SK-N-SH treated with all-trans-retinoic acid at 6 μM for 48 hours (cell line): ENCODE measurements around the gene ITM2C.

ENCODE experiments used
- ATAC-seq: fragments of 200-7000 bp; cut with Tn5 transposase; 3 replicates; pipeline ENCODE4 v1.9.1; 2020; ENCODE audit warnings: mild to moderate bottlenecking, moderate library complexity
- ARNTL ChIP-seq: fragments of 450-650 bp; formaldehyde crosslinking; IDR thresholded peaks from 2 replicates; pipeline ENCODE4 v1.5.0; 2020; ENCODE audit warnings: low read depth, mild to moderate bottlenecking, moderate library complexity, borderline replicate concordance
- BACH2 ChIP-seq: fragments of 250-450 bp; sonication (Bioruptor Pico); IDR thresholded peaks from 2 replicates; pipeline ENCODE4 v1.9.0; 2021; ENCODE audit warnings: mild to moderate bottlenecking, borderline replicate concordance
- CREB5 ChIP-seq: fragments of 250-450 bp; sonication (Bioruptor Pico); IDR thresholded peaks from 2 replicates; pipeline ENCODE4 v1.5.1; 2020; ENCODE audit warnings: low read depth, mild to moderate bottlenecking, moderate library complexity
- CSDC2 ChIP-seq: fragments of 250-450 bp; sonication (Bioruptor Pico); IDR thresholded peaks from 2 replicates; pipeline ENCODE4 v1.5.0; 2020; ENCODE audit warnings: mild to moderate bottlenecking, moderate library complexity
- ESRRG ChIP-seq: fragments of 250-450 bp; sonication (Bioruptor Pico); IDR thresholded peaks from 2 replicates; pipeline ENCODE4 v1.6.1; 2021; ENCODE audit warnings: mild to moderate bottlenecking
- GLIS3 ChIP-seq: fragments of 250-450 bp; sonication (Bioruptor Pico); IDR thresholded peaks from 2 replicates; pipeline ENCODE4 v1.5.0; 2020; ENCODE audit warnings: mild to moderate bottlenecking, moderate library complexity
- ISL1 ChIP-seq: fragments of 250-450 bp; sonication (Bioruptor Pico); IDR thresholded peaks from 2 replicates; pipeline ENCODE4 v2.1.2; 2022; ENCODE audit warnings: mild to moderate bottlenecking, moderate library complexity
- OSR1 ChIP-seq: fragments of 250-450 bp; sonication (Bioruptor Pico); IDR thresholded peaks from 2 replicates; pipeline ENCODE4 v1.8.0; 2022; ENCODE audit warnings: moderate library complexity, mild to moderate bottlenecking, inconsistent platforms
- PATZ1 ChIP-seq: fragments of 250-450 bp; sonication (Bioruptor Pico); IDR thresholded peaks from 2 replicates; pipeline ENCODE4 v1.8.0; 2020; ENCODE audit warnings: mild to moderate bottlenecking, moderate library complexity, borderline replicate concordance
- PPARA ChIP-seq: fragments of 250-450 bp; sonication (Bioruptor Pico); IDR thresholded peaks from 2 replicates; pipeline ENCODE4 v1.5.0; 2020; ENCODE audit warnings: mild to moderate bottlenecking, borderline replicate concordance
- RARB ChIP-seq: fragments of 250-450 bp; sonication (Bioruptor Pico); IDR thresholded peaks from 2 replicates; pipeline ENCODE4 v1.8.0; 2021; ENCODE audit warnings: mild to moderate bottlenecking, moderate library complexity
- SNAI2 ChIP-seq: fragments of 250-450 bp; sonication (Bioruptor Pico); IDR thresholded peaks from 2 replicates; pipeline ENCODE4 v1.5.0; 2020; ENCODE audit warnings: mild to moderate bottlenecking, moderate library complexity
- TCF4 ChIP-seq: fragments of 250-450 bp; sonication (Bioruptor Pico); IDR thresholded peaks from 2 replicates; pipeline ENCODE4 v1.8.0; 2021; ENCODE audit warnings: mild to moderate bottlenecking, moderate library complexity, borderline replicate concordance
- TOX ChIP-seq: fragments of 250-450 bp; sonication (Bioruptor Pico); IDR thresholded peaks from 2 replicates; pipeline ENCODE4 v1.8.0; 2021; ENCODE audit warnings: mild to moderate bottlenecking, moderate library complexity, borderline replicate concordance
- TSHZ2 ChIP-seq: fragments of 250-450 bp; sonication (Bioruptor Pico); IDR thresholded peaks from 2 replicates; pipeline ENCODE4 v1.5.0; 2020; ENCODE audit warnings: mild to moderate bottlenecking, moderate library complexity
- ZC3H10 ChIP-seq: fragments of 250-450 bp; sonication (Bioruptor Pico); IDR thresholded peaks from 2 replicates; pipeline ENCODE4 v1.5.1; 2021; ENCODE audit warnings: mild to moderate bottlenecking, moderate library complexity
- ZFP3 ChIP-seq: fragments of 250-450 bp; sonication (Bioruptor Pico); IDR thresholded peaks from 2 replicates; pipeline ENCODE4 v1.5.0; 2020; ENCODE audit warnings: mild to moderate bottlenecking, moderate library complexity
- ZFP30 ChIP-seq: fragments of 450-650 bp; formaldehyde crosslinking; IDR thresholded peaks from 2 replicates; pipeline ENCODE4 v1.5.0; 2022; ENCODE audit warnings: mild to moderate bottlenecking, moderate library complexity
- ZNF565 ChIP-seq: fragments of 450-650 bp; formaldehyde crosslinking; conservative IDR thresholded peaks from 2 replicates; pipeline ENCODE4 v1.5.0; 2020; ENCODE audit warnings: low read depth, mild to moderate bottlenecking, moderate library complexity
- ZNF70 ChIP-seq: fragments of 450-650 bp; formaldehyde crosslinking; IDR thresholded peaks from 2 replicates; pipeline ENCODE4 v1.5.0; 2020; ENCODE audit warnings: mild to moderate bottlenecking, moderate library complexity
- ZNF8 ChIP-seq: fragments of 450-650 bp; formaldehyde crosslinking; IDR thresholded peaks from 2 replicates; pipeline ENCODE4 v1.5.0; 2020; ENCODE audit warnings: mild to moderate bottlenecking, moderate library complexity
- TF ChIP-seq, protein P1 (sequence below): fragments of 250-450 bp; sonication (Bioruptor Pico); IDR thresholded peaks from 2 replicates; pipeline ENCODE4 v1.5.1; 2021; ENCODE audit warnings: mild to moderate bottlenecking, moderate library complexity
- TF ChIP-seq, protein P2 (sequence below): fragments of 250-450 bp; sonication (Bioruptor Pico); IDR thresholded peaks from 2 replicates; pipeline ENCODE4 v1.8.0; 2021; ENCODE audit warnings: low read depth, mild to moderate bottlenecking, moderate library complexity, borderline replicate concordance

Gene ITM2C

DNA sequence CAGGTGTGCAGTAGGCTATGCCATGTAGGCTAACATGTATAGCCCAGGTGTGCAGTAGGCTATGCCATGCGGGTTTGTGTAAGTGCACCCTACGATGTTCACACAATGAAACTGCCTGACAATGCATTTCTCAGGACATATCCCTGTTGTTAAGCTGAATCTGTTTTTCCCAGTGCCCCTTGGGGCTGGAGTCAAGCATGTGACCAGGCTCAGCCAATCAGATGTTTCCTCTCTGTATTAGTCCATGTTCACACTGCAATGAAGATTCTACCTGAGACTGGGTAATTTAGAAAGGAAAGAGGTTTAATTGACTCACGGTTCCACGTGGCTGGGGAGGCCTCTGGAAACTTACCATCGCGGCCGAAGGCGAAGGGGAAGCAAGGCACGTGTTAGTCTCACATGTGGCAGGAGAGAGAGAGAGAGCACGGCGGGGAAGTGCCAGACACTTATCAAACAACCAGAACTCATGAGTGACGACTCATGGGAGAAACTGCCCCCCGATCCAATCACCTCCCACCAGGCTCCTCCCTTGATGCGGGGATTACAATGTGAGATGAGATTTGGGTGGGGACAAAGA, 24.2 kb downstream of the ITM2C start:
- no peak for TF ChIP-seq TSHZ2 (CRISPR knock-in tag)
- no peak for TF ChIP-seq ZNF8
- TF ChIP-seq, protein P1, sequence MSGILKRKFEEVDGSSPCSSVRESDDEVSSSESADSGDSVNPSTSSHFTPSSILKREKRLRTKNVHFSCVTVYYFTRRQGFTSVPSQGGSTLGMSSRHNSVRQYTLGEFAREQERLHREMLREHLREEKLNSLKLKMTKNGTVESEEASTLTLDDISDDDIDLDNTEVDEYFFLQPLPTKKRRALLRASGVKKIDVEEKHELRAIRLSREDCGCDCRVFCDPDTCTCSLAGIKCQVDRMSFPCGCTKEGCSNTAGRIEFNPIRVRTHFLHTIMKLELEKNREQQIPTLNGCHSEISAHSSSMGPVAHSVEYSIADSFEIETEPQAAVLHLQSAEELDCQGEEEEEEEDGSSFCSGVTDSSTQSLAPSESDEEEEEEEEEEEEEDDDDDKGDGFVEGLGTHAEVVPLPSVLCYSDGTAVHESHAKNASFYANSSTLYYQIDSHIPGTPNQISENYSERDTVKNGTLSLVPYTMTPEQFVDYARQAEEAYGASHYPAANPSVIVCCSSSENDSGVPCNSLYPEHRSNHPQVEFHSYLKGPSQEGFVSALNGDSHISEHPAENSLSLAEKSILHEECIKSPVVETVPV (CRISPR knock-in tag) = no peak
- no peak for TF ChIP-seq SNAI2 (CRISPR knock-in tag)
- no peak for TF ChIP-seq CREB5 (CRISPR knock-in tag)
- TF ChIP-seq ZNF565 = no peak
- TF ChIP-seq ESRRG (CRISPR knock-in tag) = no peak
- TF ChIP-seq ARNTL = no peak
- TF ChIP-seq ZC3H10 (CRISPR knock-in tag) = no peak
- TF ChIP-seq PPARA = no peak
- TF ChIP-seq GLIS3 (CRISPR knock-in tag) = no peak
- TF ChIP-seq ZFP30 (CRISPR knock-in tag) = no peak
- TF ChIP-seq ZFP3 (CRISPR knock-in tag) = no peak
- no peak for TF ChIP-seq ISL1 (CRISPR knock-in tag)
- no peak for TF ChIP-seq TOX (CRISPR knock-in tag)
- no peak for TF ChIP-seq PATZ1 (CRISPR knock-in tag)
- no peak for TF ChIP-seq TCF4 (CRISPR knock-in tag)
- TF ChIP-seq CSDC2 (CRISPR knock-in tag) = no peak
- ATAC-seq = no peak

- no peak for ATAC-seq
- TF ChIP-seq ESRRG (CRISPR knock-in tag) (no peak), CREB5 (CRISPR knock-in tag) (no peak), TSHZ2 (CRISPR knock-in tag) (no peak), ISL1 (CRISPR knock-in tag) (no peak), TCF4 (CRISPR knock-in tag) (no peak), TOX (CRISPR knock-in tag) (no peak), SNAI2 (CRISPR knock-in tag) (no peak), BACH2 (no peak), PATZ1 (CRISPR knock-in tag) (no peak), ZNF8 (no peak), CSDC2 (CRISPR knock-in tag) (no peak), ZNF70 (CRISPR knock-in tag) (no peak), ARNTL (no peak), OSR1 (CRISPR knock-in tag) (no peak), RARB (CRISPR knock-in tag) (no peak)
- TF ChIP-seq, protein P2, sequence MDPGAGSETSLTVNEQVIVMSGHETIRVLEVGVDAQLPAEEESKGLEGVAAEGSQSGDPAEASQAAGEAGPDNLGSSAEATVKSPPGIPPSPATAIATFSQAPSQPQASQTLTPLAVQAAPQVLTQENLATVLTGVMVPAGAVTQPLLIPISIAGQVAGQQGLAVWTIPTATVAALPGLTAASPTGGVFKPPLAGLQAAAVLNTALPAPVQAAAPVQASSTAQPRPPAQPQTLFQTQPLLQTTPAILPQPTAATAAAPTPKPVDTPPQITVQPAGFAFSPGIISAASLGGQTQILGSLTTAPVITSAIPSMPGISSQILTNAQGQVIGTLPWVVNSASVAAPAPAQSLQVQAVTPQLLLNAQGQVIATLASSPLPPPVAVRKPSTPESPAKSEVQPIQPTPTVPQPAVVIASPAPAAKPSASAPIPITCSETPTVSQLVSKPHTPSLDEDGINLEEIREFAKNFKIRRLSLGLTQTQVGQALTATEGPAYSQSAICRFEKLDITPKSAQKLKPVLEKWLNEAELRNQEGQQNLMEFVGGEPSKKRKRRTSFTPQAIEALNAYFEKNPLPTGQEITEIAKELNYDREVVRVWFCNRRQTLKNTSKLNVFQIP (CRISPR knock-in tag) = no peak
These were observed 25.3 kb downstream of the ITM2C start for GRCh38 chr2:230889911-230890601.
